Sigmoid colon (tissue), 4 donors: ENCODE results near the gene C4orf33.

Experiments used
- EP300 ChIP-seq, 4 donors: sonication (generic); formaldehyde crosslinking; IDR thresholded peaks; one replicate each; pipeline ENCODE4 v1.6.1; 2017; ENCODE audit warnings: antibody characterized with exemption in 4 of 4
- POLR2A ChIP-seq, 2 donors: fragments of 450-650 bp; IDR thresholded peaks; one replicate each; pipeline ENCODE4 v1.6.1; 2016; ENCODE audit warnings: antibody characterized with exemption in 2 of 2, mild to moderate bottlenecking in 2 of 2, moderate library complexity in 2 of 2
- POLR2AphosphoS5 ChIP-seq, 4 donors: sonication (generic); formaldehyde crosslinking; IDR thresholded peaks; one replicate each; pipeline ENCODE4 v1.6.1; 2017; ENCODE audit warnings: antibody characterized with exemption in 4 of 4
- TF ChIP-seq, protein P1 (sequence below), 4 experiments: fragments of 450-650 bp in 3 of 4; fragments of 200-600 bp in 1 of 4; IDR thresholded peaks; one replicate each; pipeline ENCODE4 v1.5.1; 2016 to 2019; ENCODE audit warnings: antibody characterized with exemption in 4 of 4, mild to moderate bottlenecking in 3 of 4, moderate library complexity in 2 of 4

DNA sequence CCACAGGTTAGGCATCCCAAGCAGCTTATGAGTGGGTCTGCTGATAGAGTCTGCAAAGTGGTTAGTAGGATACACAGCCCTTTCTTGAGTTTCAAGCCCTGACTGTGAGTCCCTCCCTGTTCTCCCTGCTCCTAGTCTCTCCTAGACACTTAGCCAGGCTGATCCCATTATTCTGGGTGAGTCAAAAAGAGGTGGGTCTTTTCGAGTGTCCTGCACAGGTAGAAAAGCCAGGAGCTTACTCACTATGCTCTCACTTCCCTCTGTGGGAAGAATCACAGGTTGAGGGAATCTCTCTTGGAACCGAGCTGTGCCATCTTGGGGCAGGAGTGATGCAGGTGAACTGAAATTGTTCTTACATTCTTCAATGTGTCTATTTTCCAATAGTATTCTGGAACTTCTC lies 32.3 kb upstream of the C4orf33 start:
- TF ChIP-seq, protein P1, sequence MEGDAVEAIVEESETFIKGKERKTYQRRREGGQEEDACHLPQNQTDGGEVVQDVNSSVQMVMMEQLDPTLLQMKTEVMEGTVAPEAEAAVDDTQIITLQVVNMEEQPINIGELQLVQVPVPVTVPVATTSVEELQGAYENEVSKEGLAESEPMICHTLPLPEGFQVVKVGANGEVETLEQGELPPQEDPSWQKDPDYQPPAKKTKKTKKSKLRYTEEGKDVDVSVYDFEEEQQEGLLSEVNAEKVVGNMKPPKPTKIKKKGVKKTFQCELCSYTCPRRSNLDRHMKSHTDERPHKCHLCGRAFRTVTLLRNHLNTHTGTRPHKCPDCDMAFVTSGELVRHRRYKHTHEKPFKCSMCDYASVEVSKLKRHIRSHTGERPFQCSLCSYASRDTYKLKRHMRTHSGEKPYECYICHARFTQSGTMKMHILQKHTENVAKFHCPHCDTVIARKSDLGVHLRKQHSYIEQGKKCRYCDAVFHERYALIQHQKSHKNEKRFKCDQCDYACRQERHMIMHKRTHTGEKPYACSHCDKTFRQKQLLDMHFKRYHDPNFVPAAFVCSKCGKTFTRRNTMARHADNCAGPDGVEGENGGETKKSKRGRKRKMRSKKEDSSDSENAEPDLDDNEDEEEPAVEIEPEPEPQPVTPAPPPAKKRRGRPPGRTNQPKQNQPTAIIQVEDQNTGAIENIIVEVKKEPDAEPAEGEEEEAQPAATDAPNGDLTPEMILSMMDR (IDR thresholded peaks at IDR 0.05) = no peak
- no peak for TF ChIP-seq POLR2A (IDR thresholded peaks at IDR 0.05)
- TF ChIP-seq POLR2AphosphoS5 (IDR thresholded peaks at IDR 0.05) = no peak
- no peak for TF ChIP-seq EP300 (IDR thresholded peaks at IDR 0.05)
